OCI-LY7 (cell line): ENCODE measurements around the gene GIMAP8. TPM values are rescaled to one million over a fixed set of nuclear protein-coding genes. Genes with fewer than 3 reads are reported as not detected.
"Not testable (repeated sequence)": the region's sequence is repeated elsewhere in the genome, so short reads cannot be mapped to it uniquely, and the experiment has no call there.

Experiments used
- BruUV-seq: library from RNA; stranded (reverse); fragments of 400-500 nt; replicated peaks from 2 replicates; lab custom pipeline; 2021; lab: Mats Ljungman, UMichigan
- CTCF ChIA-PET: fragments of 300-600 bp; sonication (Branson Sonifier 250); formaldehyde crosslinking; loops from one replicate; lab custom pipeline; 2022; ENCODE audit warnings: antibody characterized with exemption; ENCODE audit not compliant: unreplicated experiment; lab: Charles Lee
- POLR2A ChIA-PET: fragments of 300-600 bp; sonication (Branson Sonifier 250); formaldehyde crosslinking; loops from one replicate; lab custom pipeline; 2022; ENCODE audit warnings: antibody characterized with exemption; lab: Charles Lee
- DNase-seq: peaks from one replicate; pipeline ENCODE4 v3.0.0-alpha.2; 2015; ENCODE audit warnings: low spot score
- H2AFZ ChIP-seq: fragments of 200-600 bp; sonication (generic), shearing (Covaris generic); 2 replicates; pipeline ENCODE4 v1.6.1; 2014; ENCODE audit warnings: mild to moderate bottlenecking, antibody characterized with exemption, low read length, moderate library complexity
- H3K27ac ChIP-seq: fragments of 200-600 bp; sonication (generic); 2 replicates; pipeline ENCODE4 v1.5.1; 2014; ENCODE audit warnings: mixed run types, low read depth, mild to moderate bottlenecking, moderate library complexity, low read length, inconsistent platforms; ENCODE audit not compliant: poor library complexity, severe bottlenecking
- H3K36me3 ChIP-seq: fragments of 200-600 bp; sonication (generic); 2 replicates; pipeline ENCODE4 v1.6.1; 2014; ENCODE audit warnings: mild to moderate bottlenecking, antibody characterized with exemption, low read length, moderate library complexity, mixed read lengths; ENCODE audit not compliant: insufficient read depth
- H3K4me1 ChIP-seq: fragments of 200-600 bp; sonication (generic); 2 replicates; pipeline ENCODE4 v1.5.1; 2014; ENCODE audit warnings: mild to moderate bottlenecking, low read length; ENCODE audit not compliant: insufficient read depth, poor library complexity, severe bottlenecking
- H3K4me2 ChIP-seq: fragments of 200-600 bp; sonication (generic); 2 replicates; pipeline ENCODE4 v1.6.1; 2014; ENCODE audit warnings: mild to moderate bottlenecking, low read length
- H3K4me3 ChIP-seq: fragments of 200-600 bp; sonication (generic); 2 replicates; pipeline ENCODE4 v1.5.1; 2014; ENCODE audit warnings: mild to moderate bottlenecking, low read depth, low read length; ENCODE audit not compliant: poor library complexity, severe bottlenecking
- H3K79me2 ChIP-seq: fragments of 200-600 bp; sonication (generic); 2 replicates; pipeline ENCODE4 v1.6.1; 2016; ENCODE audit warnings: low read depth, mild to moderate bottlenecking, low read length, moderate library complexity, mixed read lengths; ENCODE audit not compliant: insufficient read depth
- H3K9me2 ChIP-seq: fragments of 200-600 bp; sonication (generic); 2 replicates; pipeline ENCODE4 v1.6.1; 2016; ENCODE audit warnings: mild to moderate bottlenecking, low read length, mixed read lengths; ENCODE audit not compliant: insufficient read depth
- H3K9me3 ChIP-seq: fragments of 200-600 bp; sonication (generic); 2 replicates; pipeline ENCODE4 v1.6.1; 2014; ENCODE audit warnings: mild to moderate bottlenecking, mixed run types, low read length, mixed read lengths
- H4K20me1 ChIP-seq: fragments of 200-600 bp; sonication (generic); 2 replicates; pipeline ENCODE4 v1.6.1; 2014; ENCODE audit warnings: mild to moderate bottlenecking, antibody characterized with exemption, low read length, moderate library complexity, mixed read lengths; ENCODE audit not compliant: insufficient read depth
- EZH2phosphoT487 ChIP-seq: fragments of 200-600 bp; sonication (generic); IDR thresholded peaks from 2 replicates; pipeline ENCODE4 v1.6.1; 2018; ENCODE audit warnings: low read depth, borderline replicate concordance, mild to moderate bottlenecking, mixed run types, antibody characterized with exemption, low read length, moderate library complexity, mixed read lengths
- intact Hi-C: fragments of 100-400 bp; cut with micrococcal nuclease; formaldehyde crosslinking; loops from one replicate; pipeline ENCODE4 v1.10.0; 2022; ENCODE audit not compliant: unreplicated experiment
- total RNA-seq, 2 experiments: library from RNA; depleted of rRNA in 1 of 2; stranded (reverse); fragments of >200 nt in 1 of 2; shearing (Covaris generic) in 1 of 2; gene quantifications; 2 replicates each; pipeline ENCODE4 v1.2.3, GENCODE V29; 2014 to 2022
- TF ChIP-seq, protein P1 (sequence below): fragments of 200-600 bp; sonication (generic); conservative IDR thresholded peaks from 2 replicates; pipeline ENCODE4 v1.5.1; 2014; ENCODE audit warnings: mild to moderate bottlenecking, antibody characterized with exemption, low read length, moderate library complexity, mixed read lengths

GIMAP8 gene
- total RNA-seq, 2 experiments from 2014 or later, result not detected

DNA sequence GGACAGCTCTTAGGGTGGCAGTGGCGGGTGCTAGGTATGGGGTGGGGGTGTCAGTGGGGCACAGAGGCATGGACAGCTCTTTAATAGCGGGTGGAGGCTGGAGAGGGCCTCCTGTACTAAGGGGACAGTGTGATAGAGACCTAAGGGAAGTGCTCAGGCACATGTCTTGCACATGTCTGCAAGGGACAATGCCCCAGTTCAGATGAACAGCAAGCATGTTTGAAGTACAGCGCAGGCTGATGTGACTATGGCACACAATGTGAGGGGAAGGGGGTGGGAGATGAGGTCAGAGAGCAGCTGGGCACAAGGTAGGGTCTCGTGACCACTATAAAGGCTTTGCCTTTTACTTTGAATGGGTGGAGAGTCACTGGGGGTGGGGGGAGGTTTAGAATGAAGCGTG is 3.5 kb downstream of the GIMAP8 start:
- ChIA-PET POLR2A (no interaction called here), CTCF (no interaction called here)
- intact Hi-C loops, result no loop called here
- BruUV-seq, result no TSS peak
- H3K9me2 ChIP-seq, result no peaks in the 10 kb centered on the region
- H3K79me2 ChIP-seq, result no peaks in the 10 kb centered on the region
- no peaks in the 10 kb centered on the region for H3K4me1 ChIP-seq
- TF ChIP-seq, protein P1, sequence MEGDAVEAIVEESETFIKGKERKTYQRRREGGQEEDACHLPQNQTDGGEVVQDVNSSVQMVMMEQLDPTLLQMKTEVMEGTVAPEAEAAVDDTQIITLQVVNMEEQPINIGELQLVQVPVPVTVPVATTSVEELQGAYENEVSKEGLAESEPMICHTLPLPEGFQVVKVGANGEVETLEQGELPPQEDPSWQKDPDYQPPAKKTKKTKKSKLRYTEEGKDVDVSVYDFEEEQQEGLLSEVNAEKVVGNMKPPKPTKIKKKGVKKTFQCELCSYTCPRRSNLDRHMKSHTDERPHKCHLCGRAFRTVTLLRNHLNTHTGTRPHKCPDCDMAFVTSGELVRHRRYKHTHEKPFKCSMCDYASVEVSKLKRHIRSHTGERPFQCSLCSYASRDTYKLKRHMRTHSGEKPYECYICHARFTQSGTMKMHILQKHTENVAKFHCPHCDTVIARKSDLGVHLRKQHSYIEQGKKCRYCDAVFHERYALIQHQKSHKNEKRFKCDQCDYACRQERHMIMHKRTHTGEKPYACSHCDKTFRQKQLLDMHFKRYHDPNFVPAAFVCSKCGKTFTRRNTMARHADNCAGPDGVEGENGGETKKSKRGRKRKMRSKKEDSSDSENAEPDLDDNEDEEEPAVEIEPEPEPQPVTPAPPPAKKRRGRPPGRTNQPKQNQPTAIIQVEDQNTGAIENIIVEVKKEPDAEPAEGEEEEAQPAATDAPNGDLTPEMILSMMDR, result no peak
- TF ChIP-seq EZH2phosphoT487, result no peak
- no peak for DNase-seq
- H3K27ac ChIP-seq, result no peak overlapping the region
- no peak overlapping the region for H3K4me2 ChIP-seq
- no peaks in the 10 kb centered on the region for H3K36me3 ChIP-seq
- H2AFZ ChIP-seq, result no peak overlapping the region
- H3K9me3 ChIP-seq, result no peaks in the 10 kb centered on the region
- H4K20me1 ChIP-seq, result no peaks in the 10 kb centered on the region
- H3K4me3 ChIP-seq, result no peak overlapping the region

DNA sequence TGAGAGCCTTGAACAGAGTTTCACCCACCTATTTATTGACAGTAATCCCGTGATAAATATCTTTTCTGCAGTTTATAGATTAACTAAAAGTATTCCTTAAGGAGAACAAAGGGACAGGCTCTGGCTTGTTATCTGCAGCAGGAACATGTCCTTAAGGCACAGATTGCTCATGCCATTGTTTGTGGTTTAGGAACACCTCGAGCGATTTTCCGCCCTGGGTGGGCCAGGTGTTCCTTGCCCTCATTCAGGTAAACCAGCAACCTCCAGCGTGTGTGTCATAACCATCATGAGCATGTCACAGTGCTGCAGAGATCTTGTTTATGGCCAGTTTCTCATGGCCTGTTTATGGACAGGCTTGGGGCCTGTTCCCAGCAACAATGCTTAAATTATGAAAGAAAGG is 6.6 kb downstream of the GIMAP8 start:
- H3K9me3 ChIP-seq, H4K20me1 ChIP-seq, POLR2A ChIA-PET, intact Hi-C loops, H3K4me2 ChIP-seq, DNase-seq, H3K79me2 ChIP-seq, H3K4me1 ChIP-seq, H3K9me2 ChIP-seq, H3K27ac ChIP-seq, BruUV-seq, CTCF ChIA-PET, H2AFZ ChIP-seq, H3K36me3 ChIP-seq, H3K4me3 ChIP-seq: not testable (repeated sequence)

DNA sequence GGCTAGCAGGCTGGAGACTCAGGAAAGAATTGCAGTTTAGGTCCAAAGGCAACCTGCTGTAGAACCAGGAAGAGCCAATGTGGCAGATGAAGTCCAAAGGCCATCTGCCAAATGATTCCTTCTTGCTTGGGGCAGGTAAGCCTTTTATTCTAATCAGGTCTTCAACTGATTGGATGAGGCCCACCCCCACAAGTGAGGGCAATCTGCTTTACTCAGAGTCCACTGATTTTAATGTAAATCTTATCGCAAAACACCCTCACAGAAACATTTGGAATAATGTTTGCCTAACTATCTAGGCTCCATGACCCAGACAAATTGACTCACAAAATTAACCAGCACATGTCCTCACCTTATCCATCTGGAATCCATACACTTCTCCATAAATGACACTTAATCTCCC is 7.8 kb downstream of the GIMAP8 start:
- Histone ChIP-seq H3K36me3 (no peaks in the 10 kb centered on the region), H3K79me2 (no peaks in the 10 kb centered on the region), H2AFZ (no peak overlapping the region), H3K4me1 (no peaks in the 10 kb centered on the region), H3K4me3 (no peak overlapping the region), H4K20me1 (no peaks in the 10 kb centered on the region), H3K9me2 (no peaks in the 10 kb centered on the region; the same call in 1 of the 2 replicates), H3K9me3 (no peaks in the 10 kb centered on the region), H3K4me2 (no peak overlapping the region), H3K27ac (no peak overlapping the region)
- POLR2A ChIA-PET, result no interaction called here
- intact Hi-C loops, result no loop called here
- TF ChIP-seq, protein P1, result no peak
- no peak for TF ChIP-seq EZH2phosphoT487
- no peak for DNase-seq
- no TSS peak for BruUV-seq
- CTCF ChIA-PET, result no interaction called here
